Fibroblast of skin of back (primary cell): ENCODE results near the gene KIAA1755.

Experiments
- DNase-seq: peaks from one replicate; pipeline ENCODE4 v3.0.0-alpha.2; 2013

KIAA1755 gene

DNA sequence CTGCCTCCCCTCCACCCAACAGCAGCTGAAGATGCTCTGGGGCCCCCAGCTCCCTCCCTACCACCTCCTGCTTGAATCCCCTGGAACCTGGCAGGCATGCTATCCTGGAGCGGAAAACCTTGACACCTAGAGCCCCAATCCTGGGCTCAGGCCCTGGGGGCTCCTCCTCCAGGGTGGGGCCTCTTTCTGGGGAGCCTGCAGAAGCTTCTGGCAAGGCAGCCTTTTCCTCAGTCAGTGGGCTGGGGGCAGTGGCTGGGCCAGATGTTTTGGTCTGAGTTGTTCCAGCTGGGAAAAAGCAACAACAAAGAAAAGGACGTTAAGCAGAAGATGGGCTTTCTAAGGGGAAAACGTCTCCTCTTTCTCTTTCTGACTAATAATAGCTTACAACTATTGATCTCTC lies 21.1 kb downstream of the KIAA1755 start:
- no peak for DNase-seq

GRCh38 chr20:38238829-38239228 lies 21.7 kb downstream of the KIAA1755 start:
- DNase-seq = no peak

DNA sequence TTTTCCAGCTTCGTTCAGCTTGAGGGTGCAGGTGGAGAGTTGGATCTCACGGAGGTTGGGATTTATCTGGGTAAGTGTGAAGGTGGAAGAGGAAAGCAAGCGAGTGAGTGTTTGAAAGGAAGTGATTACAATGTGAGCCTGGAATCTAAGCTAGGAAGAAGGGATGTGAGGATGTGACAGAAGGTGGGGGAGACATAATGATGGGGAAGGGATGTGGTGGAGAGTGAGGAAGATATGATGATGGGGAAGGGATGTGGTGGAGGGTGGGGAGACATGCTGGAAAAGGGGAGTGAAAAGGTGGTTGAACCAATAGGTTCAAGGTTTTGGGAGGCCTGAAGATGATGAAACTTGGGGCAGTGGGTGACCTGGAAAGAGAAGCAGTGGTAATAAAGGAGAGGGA lies 23.2 kb downstream of the KIAA1755 start:
- no peak for DNase-seq

DNA sequence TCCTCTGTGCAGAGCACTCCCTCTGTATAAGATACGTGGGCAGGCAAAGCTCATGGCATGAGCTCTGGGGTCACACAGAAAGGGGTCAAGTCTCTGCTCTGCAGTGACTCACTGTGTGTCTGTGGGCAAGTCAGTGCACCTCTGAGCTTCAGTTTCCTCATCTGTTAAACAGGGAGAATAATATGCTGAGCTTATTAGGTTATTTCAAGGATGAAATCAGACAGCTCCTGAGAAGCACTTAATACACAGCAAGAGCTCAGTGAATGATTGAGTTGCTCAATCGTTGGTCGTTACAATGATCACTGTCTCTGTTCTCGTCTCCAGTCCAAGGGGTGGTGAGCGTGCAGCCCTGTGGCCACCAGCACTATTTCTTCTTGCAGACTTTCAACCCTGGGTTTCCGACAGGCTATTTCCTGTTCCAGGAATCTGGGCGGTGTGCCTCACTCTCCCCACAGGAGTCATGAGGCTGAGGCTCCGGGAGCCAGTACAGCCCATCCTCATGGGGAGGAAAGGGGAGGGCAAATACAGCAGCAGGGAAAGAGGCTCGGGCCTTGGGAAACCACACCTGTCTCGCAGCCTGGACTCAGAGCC lies 28.9 kb downstream of the KIAA1755 start:
- DNase-seq = peak; percentile 47

DNA sequence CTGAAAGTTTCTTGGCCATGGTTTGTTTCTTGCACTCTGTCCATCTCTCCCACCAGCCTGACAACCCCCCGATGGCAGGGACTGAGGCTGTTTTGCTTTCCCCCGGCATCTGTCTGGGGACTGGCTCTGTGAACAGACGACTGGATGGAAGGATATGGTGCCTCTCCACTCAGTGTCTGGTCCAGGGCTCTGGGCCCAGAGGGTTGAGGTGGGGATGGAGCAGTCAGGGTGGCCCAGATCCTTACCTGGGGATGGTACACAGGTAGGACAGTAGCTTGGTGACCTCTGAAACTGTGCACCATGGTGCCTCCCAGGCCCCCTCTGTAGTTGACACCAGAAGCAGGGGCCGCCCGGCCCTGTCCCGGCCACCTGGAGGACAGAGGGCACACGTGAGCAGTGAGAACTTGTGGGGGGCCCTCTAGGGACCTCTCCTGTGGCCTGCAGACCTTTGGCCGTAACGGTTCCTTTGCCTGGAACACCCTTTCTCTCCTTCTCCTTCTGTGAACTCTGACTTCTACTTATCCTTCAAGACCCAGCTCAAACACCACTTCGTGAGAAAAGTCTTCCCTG lies 29.5 kb downstream of the KIAA1755 start:
- no peak for DNase-seq

DNA sequence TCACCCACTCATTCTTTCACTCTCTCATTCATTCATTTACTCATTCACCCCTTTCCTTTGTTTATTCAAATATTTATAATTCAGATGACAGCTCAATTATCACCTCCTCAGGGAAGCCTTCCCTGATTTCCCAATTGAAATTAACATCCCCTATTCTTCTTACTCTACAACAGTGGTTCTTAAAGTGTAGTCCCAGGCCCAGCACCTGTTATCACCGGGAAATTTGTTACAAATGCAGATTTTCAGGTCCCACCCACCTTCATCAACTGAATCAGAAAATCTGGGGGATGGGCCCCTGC lies 30.3 kb downstream of the KIAA1755 start:
- no peak for DNase-seq

GRCh38 chr20:38229376-38230252 lies 30.9 kb downstream of the KIAA1755 start:
- DNase-seq = peak; percentile 40

GRCh38 chr20:38228436-38228835 lies 32.1 kb downstream of the KIAA1755 start:
- DNase-seq = peak; percentile 39

DNA sequence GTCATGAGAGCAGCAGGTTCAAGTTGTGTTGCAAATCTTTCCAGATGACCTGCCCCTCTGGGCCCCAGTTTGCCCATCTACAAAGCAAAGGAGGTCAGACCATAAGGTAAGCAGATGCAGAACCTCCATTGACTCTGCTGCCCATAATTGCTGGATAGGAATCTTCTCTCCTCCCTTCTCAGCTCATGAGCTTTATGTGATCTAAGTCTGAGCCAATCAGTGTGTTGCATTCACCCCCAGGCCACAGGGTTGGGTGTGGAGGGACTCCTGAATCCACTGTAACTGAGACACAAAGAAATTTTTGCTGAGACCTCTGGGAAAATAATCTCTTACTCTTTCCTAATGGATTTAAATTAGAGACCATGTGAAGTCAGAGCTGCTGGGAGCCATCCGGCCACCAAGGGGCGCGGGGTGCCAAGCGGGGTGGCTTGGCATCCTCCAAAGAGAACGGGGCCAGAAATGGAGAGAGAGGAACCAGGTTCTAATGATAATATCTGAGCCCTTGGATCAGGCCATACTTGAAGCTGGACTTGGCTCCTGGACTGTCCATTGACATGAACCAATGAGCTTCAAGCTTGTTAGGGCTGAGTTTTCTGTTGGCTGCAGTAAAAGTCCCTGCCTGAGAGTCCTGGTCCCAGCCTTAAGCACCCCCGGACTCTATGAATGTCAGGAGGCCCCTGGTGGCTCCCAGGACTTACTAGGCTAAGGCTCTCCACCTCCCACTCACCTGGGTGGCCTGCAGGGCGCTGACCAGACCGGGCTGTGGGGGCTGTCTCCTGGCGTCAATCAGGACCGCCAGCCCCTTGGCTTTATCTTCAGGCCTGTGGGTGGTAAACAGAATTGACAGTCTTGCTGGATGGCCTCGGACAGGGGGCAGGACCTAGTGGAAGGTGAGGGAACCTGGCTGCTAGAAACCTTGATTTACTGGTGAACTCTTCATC lies 32.8 kb downstream of the KIAA1755 start:
- no peak for DNase-seq

- DNase-seq = no peak
These were observed 34.0 kb downstream of the KIAA1755 start for GRCh38 chr20:38226553-38226952.

GRCh38 chr20:38225900-38226263 lies 34.7 kb downstream of the KIAA1755 start:
- DNase-seq = no peak

DNA sequence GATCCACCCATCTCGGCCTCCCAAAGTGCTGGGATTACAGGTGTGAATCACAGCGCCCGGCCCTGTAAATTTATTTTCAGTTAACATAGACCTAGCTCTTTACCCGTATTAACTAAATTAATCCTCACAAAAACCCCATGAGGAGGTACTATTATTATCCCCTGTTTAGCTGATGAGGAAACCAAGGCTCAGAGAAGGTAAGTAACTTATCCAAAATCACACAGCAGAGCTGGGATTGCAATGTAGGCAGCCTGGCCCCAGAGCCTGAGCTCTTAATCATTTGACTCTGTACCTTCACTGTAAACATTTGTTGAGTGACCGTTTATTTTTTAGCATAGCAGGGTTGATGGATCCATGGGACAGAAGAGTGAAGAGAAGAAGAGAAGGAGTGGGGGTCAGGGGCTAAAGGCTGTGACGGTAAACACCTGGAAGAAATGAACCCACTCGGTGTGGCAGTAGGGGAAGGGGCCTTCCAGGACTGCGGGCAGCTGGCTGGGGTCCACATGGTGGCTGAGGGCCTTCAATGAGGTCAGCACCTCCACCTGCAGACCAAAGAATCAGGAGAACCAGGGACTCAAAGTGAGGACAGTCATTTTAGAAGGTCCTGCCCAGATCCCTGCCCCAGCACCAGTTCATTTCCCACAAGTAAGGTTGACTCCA lies 35.2 kb downstream of the KIAA1755 start:
- no peak for DNase-seq

DNA sequence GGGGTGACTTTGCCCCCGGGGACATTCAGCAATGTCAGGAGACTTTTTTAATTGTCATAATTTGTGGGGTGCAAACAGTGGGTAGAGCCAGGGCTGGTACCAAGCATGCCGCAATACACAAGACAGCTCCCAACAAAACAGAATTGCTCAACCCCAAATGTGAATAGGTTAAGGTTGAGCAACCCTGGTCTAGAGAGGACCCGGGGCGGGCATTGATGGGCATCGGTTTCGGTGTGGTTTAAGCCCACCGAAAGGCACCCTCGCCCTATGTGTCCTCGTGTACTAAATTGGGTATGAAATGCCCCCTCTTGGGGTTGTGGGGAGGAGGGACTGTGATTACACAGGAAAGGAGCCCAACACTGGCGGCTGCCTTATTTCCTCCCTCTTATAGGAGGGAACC lies 36.0 kb downstream of the KIAA1755 start:
- DNase-seq = no peak

DNA sequence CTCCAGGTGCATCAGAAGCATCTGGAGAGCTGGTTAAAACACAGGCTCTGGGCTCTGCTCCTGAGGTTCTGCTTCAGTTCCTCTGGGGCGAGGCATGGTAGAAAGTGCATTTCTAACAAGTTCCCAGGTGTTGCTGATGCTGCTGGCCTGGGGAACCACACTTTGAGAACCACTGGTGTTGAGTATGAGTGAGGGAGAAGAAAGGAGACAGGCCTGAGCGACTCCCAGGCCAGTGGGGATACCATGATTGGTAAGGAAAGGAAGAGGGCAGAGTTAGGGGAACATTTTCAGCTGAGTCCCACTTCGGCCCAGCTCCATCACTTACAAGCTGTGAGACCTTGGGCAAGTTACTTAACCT lies 36.8 kb downstream of the KIAA1755 start:
- no peak for DNase-seq

- no peak for DNase-seq
These were observed 37.4 kb downstream of the KIAA1755 start for GRCh38 chr20:38222923-38223742.

DNA sequence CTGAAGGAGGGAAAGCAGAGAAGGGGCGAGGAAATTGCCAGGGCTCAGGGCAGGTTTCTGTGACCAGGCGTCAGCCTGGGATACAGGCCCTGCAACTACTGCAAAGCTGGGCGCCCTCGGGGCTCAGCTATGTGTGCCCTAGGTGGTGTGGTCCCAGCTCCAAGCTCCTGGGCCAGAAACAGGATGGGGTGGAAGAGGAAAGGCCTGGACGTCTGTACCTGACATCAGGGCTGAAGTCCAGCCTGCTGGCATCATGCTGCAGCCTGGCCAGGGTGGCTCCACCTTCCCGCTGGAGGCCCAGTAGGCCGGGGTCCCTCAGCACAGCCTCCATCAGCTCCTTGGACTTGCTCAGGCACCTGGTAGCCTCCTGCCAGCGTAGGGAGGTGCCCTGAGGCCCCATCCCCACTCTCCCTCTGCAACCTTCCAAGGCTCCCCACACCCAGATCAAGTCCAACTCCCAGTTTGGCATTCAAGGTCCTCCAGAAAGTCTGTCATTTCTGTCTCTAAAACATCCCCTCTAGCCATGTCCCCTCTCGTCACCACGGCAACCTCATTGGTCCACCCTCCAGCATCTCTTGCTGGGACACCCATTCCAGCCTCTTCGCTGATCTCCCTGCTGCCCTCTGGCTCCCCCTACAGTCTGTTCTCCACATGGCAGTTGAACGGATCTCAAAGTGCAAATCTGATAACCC lies 38.2 kb downstream of the KIAA1755 start:
- DNase-seq = peak; percentile 55

GRCh38 chr20:38221119-38221589 lies 39.4 kb downstream of the KIAA1755 start:
- DNase-seq = peak; percentile 47

DNA sequence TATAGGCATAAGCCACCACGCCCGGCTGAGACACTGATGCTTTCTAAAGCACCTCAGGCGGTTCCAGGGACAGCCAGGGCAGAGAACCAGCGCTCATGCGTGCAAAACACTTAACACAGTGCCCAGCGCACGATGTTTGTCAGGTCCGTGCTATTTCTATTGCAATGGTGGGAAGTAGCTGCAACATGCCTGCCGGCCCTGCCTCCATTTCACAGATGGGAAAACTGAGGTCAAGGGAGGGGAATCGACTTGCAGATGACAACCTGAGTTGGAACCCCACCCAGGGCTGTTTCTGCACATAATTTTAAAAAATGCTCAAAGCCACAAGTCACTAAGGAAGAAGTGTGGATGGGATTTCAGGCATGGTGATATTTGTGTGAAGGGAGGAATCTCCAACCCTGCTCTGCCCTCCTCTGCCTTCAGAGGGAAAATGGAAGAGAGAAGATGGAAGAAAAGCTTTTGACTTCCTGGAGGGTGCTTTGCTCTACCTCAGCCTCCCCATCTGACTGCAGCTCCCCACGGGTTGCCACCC lies 39.9 kb downstream of the KIAA1755 start:
- no peak for DNase-seq

- no peak for DNase-seq
These were observed 41.3 kb downstream of the KIAA1755 start for GRCh38 chr20:38219006-38219950.

GRCh38 chr20:38218566-38218885 lies 42.0 kb downstream of the KIAA1755 start:
- DNase-seq = no peak
